HTR-8/SVneo (cell line): ENCODE measurements around the gene ST3GAL3.

Experiments used
- DNase-seq: peaks from one replicate; pipeline ENCODE4 v3.0.0; 2011; ENCODE audit warnings: low spot score, mixed read lengths; ENCODE audit not compliant: insufficient read length
- FAIRE-seq: peaks from 2 replicates; lab custom pipeline; 2011; peaks lifted over from hg19 to GRCh38; lab: Jason Lieb, UNC

Gene ST3GAL3

DNA sequence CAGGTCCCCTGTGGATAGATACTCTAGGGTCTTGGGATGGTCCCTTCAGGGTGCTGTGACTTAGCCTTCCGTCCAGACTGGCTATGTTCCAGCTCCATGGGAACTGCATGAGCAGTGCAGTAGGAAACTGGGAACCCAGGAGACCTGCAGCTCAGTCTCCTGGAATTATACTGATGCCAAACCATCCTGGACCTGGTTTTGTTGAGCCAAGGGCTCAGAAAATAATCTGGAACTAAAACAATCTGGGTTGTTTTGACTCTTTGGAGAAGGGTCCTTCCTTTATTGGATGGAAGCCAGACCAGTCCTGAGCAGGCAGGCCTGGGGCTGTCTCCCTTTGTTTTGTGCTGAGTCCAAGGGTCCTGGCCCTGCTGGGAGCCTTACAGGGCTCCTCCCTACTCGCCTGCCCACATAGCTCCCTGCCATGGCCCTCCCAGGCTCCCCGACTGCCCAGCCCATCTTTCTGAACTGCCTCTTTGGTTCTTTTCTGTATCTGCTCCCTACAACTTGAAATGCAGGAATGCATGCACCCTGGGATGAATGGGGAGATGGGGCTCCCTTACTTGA, 240.6 kb downstream of the ST3GAL3 start:
- DNase-seq: no peak
- no peak for FAIRE-seq

DNA sequence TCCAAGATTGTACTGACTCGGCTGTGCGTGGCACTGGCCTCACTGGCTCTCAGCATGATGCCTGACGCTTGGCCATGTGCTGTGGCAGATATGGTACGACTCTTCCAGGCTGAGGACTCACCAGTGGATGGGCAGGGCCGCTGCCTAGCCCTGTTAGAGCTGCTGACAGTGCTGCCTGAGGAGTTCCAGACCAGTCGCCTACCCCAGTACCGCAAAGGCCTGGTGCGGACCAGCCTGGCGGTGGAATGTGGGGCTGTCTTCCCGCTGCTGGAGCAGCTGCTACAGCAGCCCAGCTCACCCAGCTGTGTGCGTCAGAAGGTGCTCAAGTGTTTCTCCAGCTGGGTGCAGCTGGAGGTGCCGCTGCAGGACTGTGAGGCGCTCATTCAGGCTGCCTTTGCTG, 242.3 kb downstream of the ST3GAL3 start:
- FAIRE-seq: no peak
- no peak for DNase-seq

DNA sequence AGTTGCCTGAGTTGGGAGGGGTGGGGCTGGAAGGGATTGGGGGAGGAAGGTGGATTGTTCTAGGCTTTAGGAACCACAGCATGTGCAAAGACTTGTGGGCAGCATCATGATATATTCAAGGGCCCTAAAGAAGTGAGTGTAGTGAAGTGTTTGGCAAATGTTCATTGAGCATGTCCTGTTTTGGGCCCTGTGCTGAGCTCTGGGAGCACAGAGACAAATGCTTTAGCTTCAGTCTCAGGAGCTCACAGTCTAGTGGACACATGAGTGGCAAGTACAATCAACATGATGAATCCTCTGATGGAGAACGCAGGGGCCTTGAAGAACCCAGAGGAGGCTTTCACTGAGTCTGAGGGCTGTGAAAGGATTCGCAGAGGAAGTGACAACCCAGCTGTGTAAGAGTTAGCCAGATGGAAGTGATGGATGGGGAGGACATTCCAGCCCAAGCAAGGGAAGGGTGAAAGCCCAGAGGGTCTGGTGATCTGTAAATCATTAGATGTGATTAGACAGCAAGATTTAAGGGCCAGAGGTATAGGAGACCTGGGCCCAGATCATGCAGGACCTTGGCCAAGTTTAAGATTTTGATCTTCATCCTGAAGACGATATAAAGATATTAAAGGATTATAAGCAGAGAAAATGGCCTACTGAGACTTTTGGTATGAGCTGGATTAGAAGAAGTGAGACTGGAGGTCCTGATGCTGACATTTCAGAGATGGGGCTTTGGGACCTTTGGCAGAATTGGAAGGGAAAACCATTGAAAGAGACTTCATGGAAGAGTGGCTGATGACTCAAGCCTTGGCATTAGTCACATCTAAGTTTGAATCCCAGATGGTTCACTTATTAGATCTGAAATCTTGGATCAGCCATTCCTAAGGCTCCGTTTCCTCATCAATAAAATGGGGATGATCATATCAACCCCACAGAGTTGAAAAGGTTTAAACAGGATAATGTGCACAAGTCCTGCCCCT, 244.0 kb downstream of the ST3GAL3 start:
- FAIRE-seq: no peak

DNA sequence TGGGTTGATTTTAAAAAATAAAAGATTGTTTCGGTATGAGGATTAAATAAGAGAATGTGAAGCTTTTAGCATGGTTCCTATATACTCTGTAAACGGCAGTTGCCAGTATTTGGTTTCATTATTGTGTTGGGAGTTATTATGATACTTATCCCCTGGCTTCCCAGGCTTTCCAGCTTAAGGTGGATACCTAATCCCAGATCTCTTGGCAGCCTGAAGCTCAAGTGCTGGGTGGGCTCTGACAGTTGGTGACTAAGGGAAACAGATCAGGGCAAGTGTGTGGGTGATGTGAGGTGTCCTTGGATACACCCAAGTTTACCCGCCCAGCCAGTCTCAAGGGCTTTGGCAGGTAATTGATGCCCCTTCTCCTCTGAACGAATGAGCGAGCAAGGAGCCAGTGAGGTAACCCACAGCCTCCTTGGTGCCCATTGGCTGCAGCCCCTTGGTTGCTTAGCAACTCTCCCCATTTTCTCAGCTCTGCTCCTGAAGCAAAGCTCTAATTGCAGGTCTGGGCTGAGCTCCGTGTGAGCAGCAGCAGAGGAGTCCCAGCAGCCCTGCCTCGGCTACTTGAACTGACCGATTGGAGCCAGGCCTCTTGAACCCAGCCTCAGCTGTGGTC, 245.5 kb downstream of the ST3GAL3 start:
- DNase-seq (no peak), FAIRE-seq (no peak)

More for the DNA sequence above, 244.0 kb downstream of the ST3GAL3 start:
- no peak for DNase-seq

DNA sequence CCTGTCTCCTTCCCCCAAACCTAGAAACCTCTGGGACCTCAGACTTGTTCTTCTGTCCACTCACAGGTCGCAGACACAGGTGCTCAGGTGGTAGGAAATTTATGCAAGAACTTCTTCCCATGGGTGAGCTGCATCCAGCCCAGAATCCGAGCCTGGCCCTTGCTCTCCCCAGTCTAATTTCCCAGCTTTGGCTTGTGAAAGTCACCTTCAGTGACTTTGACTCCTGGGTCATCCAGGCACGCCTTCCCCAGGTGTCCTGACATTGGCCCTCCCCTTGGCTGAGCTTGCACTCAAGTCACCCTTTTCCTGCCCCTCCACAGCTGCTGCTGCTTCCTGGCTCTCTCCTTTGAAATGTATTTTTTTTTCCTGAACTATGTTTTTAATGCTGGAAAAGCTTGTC, 246.0 kb downstream of the ST3GAL3 start:
- DNase-seq (no peak), FAIRE-seq (no peak)

DNA sequence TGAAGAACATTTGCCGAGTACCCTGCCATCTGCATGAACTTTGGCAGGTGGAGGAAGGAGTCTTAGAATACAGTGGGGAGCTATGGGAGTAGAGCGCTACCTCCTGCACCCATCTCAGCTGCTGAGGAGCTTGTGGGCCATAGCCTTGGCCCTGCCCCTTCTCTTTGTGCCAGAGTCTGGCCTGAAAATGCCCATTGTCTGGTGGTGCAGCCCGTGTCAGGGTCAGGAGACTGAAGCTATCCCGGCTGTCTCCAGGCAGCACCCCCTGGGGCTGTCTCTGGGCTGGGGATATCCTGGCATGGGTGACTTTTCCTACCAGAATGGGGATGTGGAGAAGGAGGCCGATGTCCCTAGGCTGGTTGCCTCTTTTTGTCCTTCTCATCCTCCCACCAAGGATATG, 246.7 kb downstream of the ST3GAL3 start:
- DNase-seq: no peak
- no peak for FAIRE-seq

DNA sequence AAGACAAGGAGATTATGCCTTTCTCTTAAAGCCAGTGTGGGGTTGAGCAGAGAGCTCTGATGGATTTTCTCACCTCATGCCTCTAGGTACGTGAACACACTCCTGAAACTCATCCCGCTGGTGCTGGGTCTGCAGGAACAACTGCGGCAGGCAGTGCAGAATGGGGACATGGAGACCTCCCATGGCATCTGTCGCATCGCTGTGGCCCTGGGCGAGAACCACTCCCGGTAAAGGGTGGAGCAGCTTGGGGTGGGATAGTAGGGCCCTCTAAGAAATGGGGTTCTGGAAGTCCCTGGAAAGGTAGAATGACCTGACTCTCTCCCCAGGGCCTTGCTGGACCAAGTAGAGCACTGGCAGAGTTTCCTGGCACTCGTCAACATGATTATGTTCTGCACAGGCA, 248.9 kb downstream of the ST3GAL3 start:
- FAIRE-seq: no peak
- DNase-seq: no peak

DNA sequence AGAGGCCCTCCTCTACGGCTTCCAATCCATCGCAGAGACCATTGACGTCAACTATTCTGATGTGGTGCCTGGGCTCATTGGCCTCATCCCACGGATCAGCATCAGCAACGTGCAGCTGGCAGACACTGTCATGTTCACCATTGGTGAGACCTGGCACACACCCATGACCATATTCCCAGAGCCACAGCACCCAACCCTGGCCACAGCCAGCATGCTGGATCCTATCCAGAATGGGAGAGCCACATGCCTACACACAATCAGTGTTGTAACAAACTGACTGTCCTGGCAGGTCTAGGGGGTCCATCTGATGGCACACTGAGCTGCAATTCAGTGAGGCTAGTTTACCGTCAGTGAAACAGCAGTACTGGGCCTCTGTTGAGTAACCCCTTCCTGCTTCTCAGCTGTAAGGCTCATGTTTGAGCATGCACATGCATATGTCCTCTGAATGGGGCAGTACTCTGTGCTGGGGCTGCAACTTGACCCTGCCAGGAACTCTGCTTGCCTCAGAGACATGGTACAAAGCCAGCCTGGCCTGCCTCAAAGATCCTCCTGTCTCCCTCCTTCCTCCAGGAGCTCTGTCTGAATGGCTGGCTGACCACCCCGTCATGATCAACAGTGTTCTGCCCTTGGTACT, 250.2 kb downstream of the ST3GAL3 start:
- FAIRE-seq (no peak), DNase-seq (no peak)

DNA sequence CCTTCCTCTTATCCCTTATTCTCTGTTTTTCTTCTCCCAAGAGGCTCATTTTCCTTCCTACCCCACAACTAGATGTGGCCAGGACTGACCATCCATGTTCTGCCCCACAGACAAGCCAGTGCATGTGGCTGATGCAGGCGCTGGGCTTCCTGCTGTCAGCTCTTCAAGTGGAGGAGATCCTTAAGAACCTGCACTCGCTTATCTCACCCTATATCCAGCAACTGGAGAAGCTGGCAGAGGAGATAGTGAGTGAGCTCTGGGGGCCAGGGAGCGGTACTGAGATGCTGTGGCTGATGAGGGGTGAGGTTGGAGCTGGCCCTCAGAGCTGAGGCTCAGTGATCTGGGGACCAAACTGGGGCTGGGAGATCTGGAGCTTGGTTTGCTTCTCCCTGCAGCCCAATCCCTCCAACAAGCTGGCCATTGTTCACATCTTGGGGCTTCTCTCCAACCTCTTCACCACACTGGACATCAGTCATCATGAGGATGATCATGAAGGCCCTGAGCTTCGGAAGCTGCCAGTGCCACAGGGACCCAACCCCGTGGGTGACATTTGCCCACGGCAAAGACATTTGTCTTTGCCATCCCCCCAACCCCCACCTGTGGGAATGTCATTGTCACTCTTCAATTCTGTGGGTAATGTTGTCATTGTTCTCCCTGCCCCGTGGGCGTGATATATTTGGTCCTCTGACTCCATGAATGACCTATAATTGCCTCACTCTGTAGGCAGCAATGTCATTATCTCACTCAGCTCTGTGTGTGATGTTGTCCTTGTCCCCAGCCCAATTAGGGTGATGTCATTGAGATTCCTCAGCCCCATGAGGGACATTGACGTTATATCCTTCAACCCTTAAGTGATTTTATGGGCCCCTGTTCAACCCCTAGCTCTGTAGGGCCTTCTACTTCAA, 251.3 kb downstream of the ST3GAL3 start:
- DNase-seq: no peak
- FAIRE-seq: no peak

DNA sequence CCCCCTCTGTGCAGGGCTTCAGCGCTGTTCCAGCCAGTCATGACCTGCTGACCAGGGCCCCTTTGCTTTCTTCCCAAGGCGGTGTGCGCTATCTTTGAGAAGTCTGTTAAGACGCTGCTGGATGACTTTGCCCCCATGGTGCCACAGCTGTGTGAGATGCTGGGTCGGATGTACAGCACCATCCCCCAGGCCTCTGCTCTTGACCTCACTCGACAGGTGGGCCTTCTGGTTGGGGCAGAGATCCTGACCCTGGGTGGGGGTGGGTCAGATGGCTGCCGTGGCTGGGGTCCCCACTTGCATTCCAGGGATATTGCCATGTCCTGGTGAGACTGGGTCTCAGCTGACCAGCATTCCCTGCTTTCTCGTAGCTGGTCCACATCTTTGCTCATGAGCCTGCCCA, 253.5 kb downstream of the ST3GAL3 start:
- FAIRE-seq: no peak

DNA sequence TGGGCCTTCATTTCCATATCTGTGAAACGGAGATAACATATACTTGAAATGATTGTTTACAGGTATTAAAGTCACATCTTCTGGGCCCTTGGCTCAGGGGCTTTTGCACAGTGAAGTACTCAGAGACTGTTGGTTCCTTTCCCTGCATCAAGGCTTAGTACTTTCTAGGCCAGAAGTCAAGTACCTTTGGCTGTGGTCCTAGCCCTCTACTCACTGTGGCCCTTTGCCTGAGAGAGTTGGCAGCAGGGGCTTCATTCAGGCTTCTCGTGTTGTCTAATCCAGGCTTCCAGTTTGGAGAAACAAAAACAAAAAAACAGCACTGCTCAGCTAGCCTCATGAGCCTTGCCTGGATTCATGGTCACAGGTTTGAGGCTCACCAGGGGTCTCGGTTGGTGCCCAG, 254.4 kb downstream of the ST3GAL3 start:
- DNase-seq: no peak

More for the DNA sequence above, 253.5 kb downstream of the ST3GAL3 start:
- DNase-seq: no peak

DNA sequence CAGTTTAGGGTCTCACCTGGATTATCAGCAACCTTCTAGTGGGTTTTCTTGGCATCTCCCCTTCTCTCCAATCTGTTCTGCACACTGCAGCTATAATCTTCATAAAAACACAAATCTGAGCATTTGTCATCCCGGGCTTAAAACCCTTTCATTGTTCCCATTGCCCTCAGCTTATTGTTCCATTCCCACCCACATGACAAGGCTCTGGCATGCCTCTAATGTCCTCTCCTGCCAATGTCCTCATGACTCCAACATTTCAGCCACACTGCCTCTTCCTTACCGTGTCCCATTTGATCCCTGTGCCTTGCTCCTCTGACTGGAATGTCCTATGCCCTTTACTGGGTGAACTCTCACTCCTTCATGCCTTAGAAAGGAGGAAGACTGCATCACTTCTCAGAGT, 255.0 kb downstream of the ST3GAL3 start:
- no peak for DNase-seq
- FAIRE-seq: no peak

More for the DNA sequence above, 254.4 kb downstream of the ST3GAL3 start:
- FAIRE-seq: no peak

DNA sequence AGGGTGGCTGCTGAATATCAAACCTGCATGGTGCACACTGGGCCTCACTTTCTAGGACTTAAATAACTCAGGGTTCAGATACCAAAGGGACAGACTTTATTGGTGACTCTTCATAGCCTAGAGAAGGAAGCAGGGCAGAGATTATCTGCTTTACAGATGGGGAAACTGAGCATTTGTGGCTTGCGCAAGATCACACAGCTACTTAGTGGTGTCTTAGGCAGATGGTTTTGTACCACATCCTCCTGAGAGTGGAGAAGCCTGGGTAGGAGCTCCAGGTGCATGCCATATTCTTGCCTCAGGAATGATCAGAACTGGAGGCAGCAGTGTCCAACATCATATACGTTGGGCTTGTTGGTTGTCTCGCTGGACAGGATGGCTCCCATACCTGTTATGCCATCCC, 255.7 kb downstream of the ST3GAL3 start:
- FAIRE-seq: no peak
- DNase-seq: no peak

DNA sequence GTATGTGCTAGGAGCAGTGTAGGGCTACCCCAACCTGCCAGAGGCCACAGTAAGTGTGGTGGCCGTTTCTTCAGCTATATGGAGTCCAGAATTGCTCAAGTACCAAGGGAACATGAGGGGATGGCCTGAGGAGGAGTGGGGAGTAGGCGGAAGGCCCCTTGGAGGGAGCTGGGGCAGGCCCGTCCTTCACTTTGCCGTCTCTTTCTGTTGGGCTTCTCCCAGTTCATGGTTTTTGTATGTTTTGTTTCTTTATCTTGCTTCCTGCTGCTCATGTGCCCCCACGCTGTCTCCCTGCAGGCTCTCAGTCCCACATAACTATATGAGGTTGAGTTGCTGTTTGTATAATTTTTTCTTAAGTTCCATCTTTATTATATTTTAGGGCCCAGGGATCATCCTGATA, 256.6 kb downstream of the ST3GAL3 start:
- no peak for FAIRE-seq

DNA sequence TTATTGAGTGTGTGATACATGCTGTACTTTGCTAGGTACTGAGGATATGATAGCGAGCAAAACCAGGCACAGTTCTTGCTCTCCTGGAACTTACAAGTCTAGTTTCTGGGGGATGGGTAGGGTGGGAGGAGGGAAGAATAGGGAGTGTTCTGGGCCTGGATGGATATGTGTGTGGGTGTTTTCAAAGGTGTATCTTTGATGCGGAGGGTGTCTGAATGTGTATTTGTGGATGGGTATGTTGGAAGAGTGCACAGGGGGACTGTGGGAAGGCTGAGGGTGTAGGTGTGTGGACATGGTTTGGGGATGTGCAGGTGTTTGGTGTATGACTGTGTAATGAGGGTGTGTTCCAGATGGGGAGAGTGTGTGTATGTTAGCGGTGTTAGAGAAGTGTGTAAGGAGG, 258.0 kb downstream of the ST3GAL3 start:
- DNase-seq (no peak), FAIRE-seq (no peak)

More for the DNA sequence above, 256.6 kb downstream of the ST3GAL3 start:
- DNase-seq: no peak

DNA sequence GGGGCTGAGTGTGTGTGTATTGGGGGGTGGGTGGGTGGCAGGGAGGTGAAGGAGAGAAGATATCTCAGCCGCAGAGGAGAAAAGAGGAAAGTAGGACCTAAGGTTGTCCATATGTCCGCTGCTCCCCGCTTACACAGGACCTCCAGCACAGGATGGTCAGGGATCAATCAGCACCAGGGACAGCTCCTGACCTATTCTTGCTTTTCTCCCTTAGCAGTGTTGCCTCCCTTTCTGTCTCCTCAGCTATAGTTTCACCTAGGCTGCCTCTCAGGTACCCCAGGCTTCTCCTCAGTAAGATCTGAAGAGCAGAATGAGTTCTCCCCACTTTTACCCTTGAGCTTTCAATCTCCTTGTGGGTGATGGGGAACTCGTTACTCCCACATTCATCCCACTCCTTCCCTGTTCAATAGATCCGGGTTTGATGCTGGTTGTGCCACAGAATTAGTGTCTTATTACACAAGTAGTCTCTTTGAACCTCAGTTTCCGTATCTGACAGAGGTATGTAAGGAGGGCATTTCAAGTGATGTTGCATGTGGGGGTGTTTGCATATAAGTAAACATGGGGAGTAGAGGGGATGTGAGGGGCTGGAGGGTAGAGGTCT, 261.1 kb downstream of the ST3GAL3 start:
- no peak for DNase-seq
- no peak for FAIRE-seq

DNA sequence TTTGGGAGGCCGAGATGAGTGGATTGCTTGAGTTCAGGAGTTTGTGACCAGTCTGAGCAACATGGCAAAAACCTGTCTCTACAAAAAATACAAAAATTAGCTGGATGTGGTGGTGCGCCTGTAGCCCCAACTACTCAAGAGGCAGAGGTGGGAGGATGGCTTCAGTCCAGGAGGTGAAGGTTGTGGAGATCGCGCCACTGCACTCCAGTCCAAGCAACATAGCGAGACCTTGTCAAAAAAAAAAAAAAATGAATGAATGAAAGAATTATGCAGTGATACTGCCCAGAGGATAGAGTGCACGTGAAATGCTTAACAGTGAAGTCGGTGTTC, 262.0 kb downstream of the ST3GAL3 start:
- DNase-seq (no peak), FAIRE-seq (no peak)

DNA sequence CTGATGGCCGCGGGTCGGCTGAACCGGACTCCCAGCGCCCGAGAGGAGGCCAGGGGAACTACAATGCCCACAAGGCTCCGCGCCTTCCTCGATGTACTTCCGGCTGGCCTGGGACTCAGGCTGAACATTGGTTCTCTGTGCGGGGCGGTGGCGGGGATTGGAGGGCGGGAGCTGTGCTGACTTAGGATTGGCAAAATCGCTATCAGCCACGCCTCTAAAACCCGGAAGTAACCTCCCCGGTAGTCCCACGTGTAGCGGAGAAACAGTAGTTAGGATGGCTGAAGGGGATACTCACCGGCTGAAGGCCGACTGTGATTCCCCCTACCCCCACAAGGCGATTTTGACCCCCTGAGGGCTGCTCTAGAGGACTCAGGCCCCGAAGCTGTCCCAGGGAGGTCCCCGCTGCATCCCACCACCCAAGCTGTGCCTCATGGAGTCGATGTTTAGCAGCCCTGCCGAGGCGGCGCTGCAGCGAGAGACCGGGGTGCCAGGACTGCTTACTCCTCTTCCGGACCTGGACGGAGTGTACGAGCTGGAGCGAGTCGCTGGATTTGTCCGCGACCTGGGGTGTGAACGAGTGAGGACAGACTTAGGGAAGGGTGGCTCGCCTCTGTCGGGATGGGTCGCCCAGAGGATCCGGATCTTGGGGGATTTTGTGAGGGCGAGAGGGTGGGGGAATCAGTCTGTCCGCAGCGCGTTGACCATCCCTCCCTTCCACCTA, 262.6 kb downstream of the ST3GAL3 start, which contains the start of gene DPH2:
TSS of gene DPH2 (plus strand) at position 265 of the 721 bp plus-strand sequence. CDS start at position 431, 166 bp downstream.
- FAIRE-seq (peak; percentile 87), DNase-seq (peak; percentile 98)

DNA sequence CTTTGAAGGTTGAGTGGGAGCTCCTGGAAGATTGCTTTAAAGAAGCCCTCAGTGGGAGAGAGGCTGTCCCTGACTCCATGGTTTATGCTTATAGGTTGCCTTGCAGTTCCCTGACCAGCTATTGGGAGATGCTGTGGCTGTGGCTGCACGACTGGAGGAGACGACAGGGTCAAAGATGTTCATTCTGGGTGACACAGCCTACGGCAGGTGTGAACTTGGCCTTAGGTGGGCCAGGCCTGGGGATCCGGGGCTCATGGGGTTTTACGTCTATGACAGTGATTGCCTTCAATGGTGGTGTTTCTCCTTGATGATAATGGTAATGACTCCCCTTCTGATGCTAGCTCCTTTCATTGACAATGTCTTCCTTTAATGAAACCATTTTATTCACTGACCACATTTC, 263.2 kb downstream of the ST3GAL3 start:
- FAIRE-seq (no peak), DNase-seq (no peak)
